Neuronal stem cell (in vitro differentiated cells): ENCODE measurements around the gene RGS18.
"Not testable (repeated sequence)": the region's sequence is repeated elsewhere in the genome, so short reads cannot be mapped to it uniquely, and the experiment has no call there.

Experiments used
- DNase-seq: peaks from one replicate; pipeline ENCODE4 v3.0.0-alpha.2; 2013; ENCODE audit warnings: low spot score
- H2AFZ ChIP-seq: one replicate; pipeline ENCODE4 v1.6.1; 2013; ENCODE audit warnings: mild to moderate bottlenecking, low read length, inconsistent platforms
- H2AK5ac ChIP-seq: 2 replicates; pipeline ENCODE4 v1.6.1; 2013; ENCODE audit warnings: low read depth, mild to moderate bottlenecking, inconsistent platforms, low read length, moderate library complexity, mixed read lengths
- H2BK120ac ChIP-seq: 2 replicates; pipeline ENCODE4 v1.6.1; 2013; ENCODE audit warnings: low read depth, mild to moderate bottlenecking, inconsistent platforms, low read length, moderate library complexity, mixed read lengths
- H2BK12ac ChIP-seq: one replicate; pipeline ENCODE4 v1.6.1; 2013; ENCODE audit warnings: low read length, inconsistent platforms
- H2BK15ac ChIP-seq: 2 replicates; pipeline ENCODE4 v1.6.1; 2013; ENCODE audit warnings: mild to moderate bottlenecking, low read length, inconsistent platforms, mixed read lengths
- H2BK5ac ChIP-seq: one replicate; pipeline ENCODE4 v1.6.1; 2013; ENCODE audit warnings: inconsistent platforms, mild to moderate bottlenecking, low read length, moderate library complexity
- H3K14ac ChIP-seq: one replicate; pipeline ENCODE4 v1.6.1; 2013; ENCODE audit warnings: low read length, inconsistent platforms
- H3K18ac ChIP-seq: 2 replicates; pipeline ENCODE4 v1.6.1; 2013; ENCODE audit warnings: low read length, inconsistent platforms
- H3K23ac ChIP-seq: 2 replicates; pipeline ENCODE4 v1.6.1; 2013; ENCODE audit warnings: low read depth, mild to moderate bottlenecking, mixed read lengths, low read length, inconsistent platforms; ENCODE audit not compliant: poor library complexity
- H3K27ac ChIP-seq: replicated peaks from 3 replicates; pipeline ENCODE4 v1.5.1; 2013; ENCODE audit warnings: low read length, inconsistent platforms
- H3K27me3 ChIP-seq, 3 experiments: 2 replicates each; pipeline ENCODE4 v1.6.1; 2013; ENCODE audit warnings: low read length in 3 of 3, mild to moderate bottlenecking in 2 of 3, inconsistent platforms in 1 of 3, low read depth in 1 of 3, mixed read lengths in 1 of 3, moderate library complexity in 1 of 3; ENCODE audit not compliant: control insufficient read depth in 3 of 3, insufficient read depth in 3 of 3
- H3K36me3 ChIP-seq, 2 donors: replicated peaks in 1 of 2; 2 replicates each; pipeline ENCODE4 v1.6.1; 2013; ENCODE audit warnings: low read length in 2 of 2; ENCODE audit not compliant: control insufficient read depth in 2 of 2, insufficient read depth in 2 of 2
- H3K4ac ChIP-seq: 2 replicates; pipeline ENCODE4 v1.6.1; 2013; ENCODE audit warnings: inconsistent platforms, mild to moderate bottlenecking, low read length, moderate library complexity
- H3K4me1 ChIP-seq, 2 donors: 1 replicate in 1 of 2; 2 replicates in 1 of 2; pipeline ENCODE4 v1.6.1; 2013; ENCODE audit warnings: low read length in 2 of 2, low read depth in 1 of 2; ENCODE audit not compliant: control insufficient read depth in 2 of 2, insufficient read depth in 1 of 2
- H3K4me2 ChIP-seq: one replicate; pipeline ENCODE4 v1.6.1; 2013; ENCODE audit warnings: mild to moderate bottlenecking, low read length, inconsistent platforms; ENCODE audit not compliant: insufficient read depth, poor library complexity, severe bottlenecking
- H3K4me3 ChIP-seq, 2 donors: 2 replicates each; pipeline ENCODE4 v1.5.1; 2013; ENCODE audit warnings: low read length in 2 of 2, mild to moderate bottlenecking in 2 of 2, inconsistent platforms in 1 of 2, moderate library complexity in 1 of 2
- H3K79me1 ChIP-seq: one replicate; pipeline ENCODE4 v1.6.1; 2013; ENCODE audit warnings: low read depth, mild to moderate bottlenecking, inconsistent platforms, low read length, moderate library complexity
- H3K9ac ChIP-seq: one replicate; pipeline ENCODE4 v1.6.1; 2013; ENCODE audit warnings: mild to moderate bottlenecking, low read depth, low read length, inconsistent platforms; ENCODE audit not compliant: poor library complexity
- H3K9me3 ChIP-seq, 2 donors: replicated peaks in 1 of 2; 2 replicates each; pipeline versions ENCODE3 to v1.6.1; 2013; ENCODE audit warnings: low read length in 2 of 2, mild to moderate bottlenecking in 2 of 2, inconsistent platforms in 1 of 2, low read depth in 1 of 2, mixed read lengths in 1 of 2, moderate library complexity in 1 of 2; ENCODE audit not compliant: control insufficient read depth in 2 of 2, insufficient read depth in 1 of 2
- H4K8ac ChIP-seq: one replicate; pipeline ENCODE4 v1.6.1; 2013; ENCODE audit warnings: low read depth, mild to moderate bottlenecking, inconsistent platforms, low read length, moderate library complexity
- H4K91ac ChIP-seq: one replicate; pipeline ENCODE4 v1.6.1; 2013; ENCODE audit warnings: low read length, low read depth, mild to moderate bottlenecking, inconsistent platforms; ENCODE audit not compliant: poor library complexity
- WGBS, 2 donors: extraction: QIAGEN DNeasy Blood & Tissue Kit; methylation state at CpG; one replicate each; pipeline ENCODE4 v1.1.7; 2013; ENCODE audit warnings: missing lambda C conversion rate in 2 of 2, mixed read lengths in 1 of 2; ENCODE audit not compliant: insufficient read length in 2 of 2, insufficient replicate concordance in 1 of 2; ENCODE audit errors: extremely low coverage in 2 of 2; 5-methylcytosine and 5-hydroxymethylcytosine counted together

The RGS18 gene

GRCh38 chr1:192160196-192160595 is 1.9 kb downstream of the RGS18 start:
- Histone ChIP-seq H3K18ac (no peak overlapping the region), H3K4ac (no peak overlapping the region), H3K4me3 (no peak overlapping the region), H3K4me2 (no peak overlapping the region), H3K27ac (no peak overlapping the region), H3K36me3 (no peaks in the 10 kb centered on the region), H4K8ac (no peak overlapping the region), H3K9me3 (no peaks in the 10 kb centered on the region), H3K4me1 (no peaks in the 10 kb centered on the region), H4K91ac (no peak overlapping the region), H2BK120ac (no peak overlapping the region), H2BK5ac (no peak overlapping the region), H2BK12ac (no peak overlapping the region), H3K14ac (no peak overlapping the region), H3K23ac (no peak overlapping the region), H2AFZ (no peak overlapping the region), H2AK5ac (no peak overlapping the region), H3K27me3 (no peaks in the 10 kb centered on the region), H2BK15ac (no peak overlapping the region), H3K9ac (no peak overlapping the region), H3K79me1 (no peaks in the 10 kb centered on the region)
- no peak for DNase-seq
- WGBS, 2 donors = no CpG with 5 or more reads among the region's 1 CpG

DNA sequence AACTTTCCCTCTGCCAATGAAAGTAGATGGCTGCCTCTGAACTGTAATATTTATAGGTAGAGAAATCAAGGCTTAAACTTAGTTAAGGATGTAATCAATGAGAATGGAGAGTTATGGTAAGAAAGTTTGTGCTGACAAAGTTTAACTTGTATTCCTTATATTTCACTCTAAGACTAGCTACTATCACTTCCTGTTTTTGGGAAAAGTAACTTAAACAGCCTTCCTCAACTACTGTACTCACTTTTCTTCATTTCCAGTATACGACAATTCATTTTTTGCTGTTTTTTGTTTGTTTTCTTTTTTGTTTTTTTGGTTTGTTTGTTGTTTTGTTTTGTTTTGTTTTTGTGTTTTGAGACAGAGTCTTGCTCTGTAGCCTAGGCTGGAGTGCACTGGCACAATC is 3.7 kb downstream of the RGS18 start:
- Histone ChIP-seq H2BK120ac (no peak overlapping the region), H3K23ac (no peak overlapping the region), H2BK5ac (no peak overlapping the region), H3K4me2 (no peak overlapping the region), H2AK5ac (no peak overlapping the region), H4K91ac (no peak overlapping the region), H3K27ac (no peak overlapping the region), H3K18ac (no peak overlapping the region), H3K4me3 (no peak overlapping the region), H3K4ac (no peak overlapping the region), H3K9me3 (no peaks in the 10 kb centered on the region), H4K8ac (no peak overlapping the region), H2BK15ac (no peak overlapping the region), H2AFZ (no peak overlapping the region), H3K36me3 (no peaks in the 10 kb centered on the region), H3K79me1 (no peaks in the 10 kb centered on the region), H3K4me1 (no peaks in the 10 kb centered on the region), H2BK12ac (no peak overlapping the region), H3K9ac (no peak overlapping the region), H3K14ac (no peak overlapping the region), H3K27me3 (no peaks in the 10 kb centered on the region)
- no CpG with 5 or more reads among the region's 1 CpG for WGBS, 2 donors
- no peak for DNase-seq

DNA sequence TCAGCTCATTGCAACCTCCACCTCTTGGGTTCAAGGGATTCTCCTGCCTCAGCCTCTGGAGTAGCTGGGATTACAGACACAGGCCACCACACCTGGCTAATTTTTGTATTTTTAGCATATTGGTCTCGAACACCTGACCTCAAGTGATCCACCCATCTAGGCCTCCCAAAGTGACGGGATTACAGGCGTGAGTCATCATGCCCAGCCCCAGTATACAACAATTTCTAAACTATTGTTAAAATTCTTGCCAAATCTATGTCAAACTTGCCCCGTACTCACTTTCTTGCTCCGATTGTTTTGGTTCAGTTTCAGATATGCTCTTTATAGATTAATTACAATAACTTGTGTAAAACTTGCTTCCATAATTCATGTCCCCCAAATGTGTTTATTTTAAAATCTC is 4.1 kb downstream of the RGS18 start:
- DNase-seq = no peak
- no CpG with 5 or more reads among the region's 5 CpGs for WGBS, 2 donors

DNA sequence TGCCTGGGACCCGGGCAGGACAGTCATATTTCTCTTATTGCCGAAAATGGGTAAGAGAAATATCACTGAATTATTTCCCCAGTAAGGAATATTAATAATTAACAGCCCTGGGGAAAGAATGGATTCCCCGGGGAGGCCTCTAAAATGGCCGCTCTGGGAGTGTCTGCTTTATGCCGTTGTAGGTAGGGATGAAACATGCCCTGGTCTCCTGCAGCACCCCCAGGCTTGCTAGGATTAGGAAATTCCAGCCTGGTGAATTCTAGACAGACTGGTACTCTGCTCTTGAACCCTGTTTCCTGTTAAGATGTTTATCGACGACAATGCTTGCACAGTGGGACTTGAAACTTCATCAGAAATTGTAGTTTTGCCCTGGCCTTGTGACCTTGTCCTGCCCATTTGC is 6.7 kb downstream of the RGS18 start:
- H3K9ac ChIP-seq, H3K79me1 ChIP-seq, H4K8ac ChIP-seq, DNase-seq, H4K91ac ChIP-seq, H3K4me1 ChIP-seq, H3K18ac ChIP-seq, H3K27me3 ChIP-seq, H2AK5ac ChIP-seq, H2BK5ac ChIP-seq, H2AFZ ChIP-seq, H3K4me2 ChIP-seq, H3K4ac ChIP-seq, H3K9me3 ChIP-seq, H2BK12ac ChIP-seq, H2BK15ac ChIP-seq, H3K27ac ChIP-seq, H3K4me3 ChIP-seq, H2BK120ac ChIP-seq, H3K36me3 ChIP-seq, H3K23ac ChIP-seq, H3K14ac ChIP-seq: not testable (repeated sequence)
- no CpG with 5 or more reads among the region's 7 CpGs for WGBS, 2 donors

More for the DNA sequence above, 4.1 kb downstream of the RGS18 start:
- Histone ChIP-seq H2BK15ac (no peak overlapping the region), H3K9me3 (no peaks in the 10 kb centered on the region), H4K91ac (no peak overlapping the region), H2AFZ (no peak overlapping the region), H3K79me1 (no peaks in the 10 kb centered on the region), H3K4ac (no peak overlapping the region), H3K4me2 (no peak overlapping the region), H3K9ac (no peak overlapping the region), H2BK12ac (no peak overlapping the region), H3K4me3 (no peak overlapping the region), H3K36me3 (no peaks in the 10 kb centered on the region), H3K27me3 (no peaks in the 10 kb centered on the region), H3K18ac (no peak overlapping the region), H3K4me1 (no peaks in the 10 kb centered on the region), H2AK5ac (no peak overlapping the region), H3K14ac (no peak overlapping the region), H3K27ac (no peak overlapping the region), H3K23ac (no peak overlapping the region), H2BK120ac (no peak overlapping the region), H4K8ac (no peak overlapping the region), H2BK5ac (no peak overlapping the region)
